Nephron progenitor cell (in vitro differentiated cells): ENCODE results near the gene DBNDD1.

Experiments used
- DNase-seq: peaks from one replicate; pipeline ENCODE4 v3.0.0; 2021
- H3K27ac Mint-ChIP-seq: 2 replicates; pipeline ENCODE4 v1.8.0; 2021; ENCODE audit warnings: mild to moderate bottlenecking, moderate library complexity, mixed read lengths
- H3K27me3 Mint-ChIP-seq: 2 replicates; pipeline ENCODE4 v1.8.0; 2021; ENCODE audit warnings: mild to moderate bottlenecking, low read depth, mixed read lengths; ENCODE audit not compliant: poor library complexity
- H3K36me3 Mint-ChIP-seq: 2 replicates; pipeline ENCODE4 v1.8.0; 2021; ENCODE audit warnings: low read depth, mixed read lengths
- H3K4me1 Mint-ChIP-seq: 2 replicates; pipeline ENCODE4 v1.8.0; 2021; ENCODE audit warnings: mixed read lengths
- H3K4me3 Mint-ChIP-seq: 2 replicates; pipeline ENCODE4 v1.8.0; 2021; ENCODE audit warnings: mild to moderate bottlenecking, moderate library complexity, mixed read lengths
- H3K9me3 Mint-ChIP-seq: 2 replicates; pipeline ENCODE4 v1.8.0; 2021; ENCODE audit warnings: mild to moderate bottlenecking, moderate library complexity, mixed read lengths
- CTCF ChIP-seq: fragments of 200-600 bp; sonication (generic); IDR thresholded peaks from 2 replicates; pipeline ENCODE4 v1.5.0; 2021; ENCODE audit warnings: antibody characterized with exemption

Gene DBNDD1

GRCh38 chr16:90007015-90007414 is 12.2 kb downstream of the DBNDD1 start:
- Mint-ChIP-seq H3K9me3 (no peaks in the 10 kb centered on the region), H3K4me1 (peaks cover 19% of the 10 kb centered on the region), H3K27ac (no peak overlapping the region), H3K36me3 (no peaks in the 10 kb centered on the region), H3K4me3 (no peak overlapping the region), H3K27me3 (no peaks in the 10 kb centered on the region)
- TF ChIP-seq CTCF: no peak
- DNase-seq: no peak

GRCh38 chr16:90005956-90006663 is 13.1 kb downstream of the DBNDD1 start:
- DNase-seq: no peak
- no peaks in the 10 kb centered on the region for H3K36me3 Mint-ChIP-seq
- H3K4me1 Mint-ChIP-seq: peaks cover 19% of the 10 kb centered on the region
- no peak overlapping the region for H3K27ac Mint-ChIP-seq
- no peak for TF ChIP-seq CTCF
- H3K4me3 Mint-ChIP-seq: no peak overlapping the region
- no peaks in the 10 kb centered on the region for H3K27me3 Mint-ChIP-seq
- H3K9me3 Mint-ChIP-seq: no peaks in the 10 kb centered on the region

DNA sequence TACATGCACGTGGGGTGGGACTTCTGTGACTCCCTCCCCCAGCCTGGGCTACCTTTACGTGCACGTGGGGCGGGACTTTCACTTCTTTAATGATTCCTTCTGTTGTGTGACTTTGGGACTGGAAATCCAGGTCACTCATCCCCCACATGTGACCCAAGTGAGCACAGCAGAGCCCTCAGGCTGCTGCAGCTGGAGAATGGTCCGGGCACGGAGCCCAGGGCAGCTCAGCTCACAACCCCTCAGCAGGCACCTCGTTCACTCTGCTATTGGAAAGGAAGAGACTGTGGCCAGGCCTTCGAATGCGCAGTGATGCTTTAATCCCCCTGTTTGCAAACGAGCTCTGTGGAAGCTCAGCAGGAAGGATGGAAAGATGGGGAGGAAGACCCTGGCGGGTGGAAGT is 14.7 kb downstream of the DBNDD1 start:
- no peak for DNase-seq
- TF ChIP-seq CTCF: no peak
- H3K9me3 Mint-ChIP-seq: no peaks in the 10 kb centered on the region
- H3K36me3 Mint-ChIP-seq: no peaks in the 10 kb centered on the region
- no peaks in the 10 kb centered on the region for H3K27me3 Mint-ChIP-seq
- H3K27ac Mint-ChIP-seq: peak overlapping the region; percentile 50
- no peak overlapping the region for H3K4me3 Mint-ChIP-seq
- peaks cover 9% of the 10 kb centered on the region for H3K4me1 Mint-ChIP-seq

DNA sequence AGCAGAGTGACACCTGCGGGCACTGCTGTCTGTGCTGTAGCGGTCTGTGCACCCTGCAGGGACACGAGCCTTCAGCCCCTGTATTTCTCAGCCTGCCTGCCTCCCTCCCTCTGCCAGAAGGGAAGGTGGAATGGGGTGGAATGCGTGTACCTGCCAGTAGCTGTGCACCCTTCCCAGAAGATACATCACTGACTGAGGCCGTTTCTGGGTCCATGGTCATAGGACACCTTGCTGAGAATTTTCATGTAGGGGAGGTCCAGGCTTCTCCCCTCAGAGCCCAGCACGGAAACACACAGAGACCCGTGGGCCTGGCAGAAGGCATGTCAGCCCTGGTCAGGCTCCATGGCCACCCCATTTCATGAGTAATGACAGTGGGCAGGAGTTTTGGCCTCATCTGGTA is 16.5 kb downstream of the DBNDD1 start:
- Mint-ChIP-seq H3K27me3 (no peaks in the 10 kb centered on the region), H3K9me3 (no peaks in the 10 kb centered on the region), H3K36me3 (peaks cover 7% of the 10 kb centered on the region), H3K4me1 (peaks cover 7% of the 10 kb centered on the region), H3K27ac (peak overlapping the region; percentile 66), H3K4me3 (no peak overlapping the region)
- no peak for TF ChIP-seq CTCF
- no peak for DNase-seq

- H3K27me3 Mint-ChIP-seq: no peaks in the 10 kb centered on the region
- H3K4me3 Mint-ChIP-seq: no peak overlapping the region
- peaks cover 12% of the 10 kb centered on the region for H3K36me3 Mint-ChIP-seq
- DNase-seq: no peak
- TF ChIP-seq CTCF: no peak
- peak overlapping the region; percentile 66 for H3K27ac Mint-ChIP-seq
- no peaks in the 10 kb centered on the region for H3K4me1 Mint-ChIP-seq
- H3K9me3 Mint-ChIP-seq: no peaks in the 10 kb centered on the region
Observed at GRCh38 chr16:90001761-90002503, 17.3 kb downstream of the DBNDD1 start.
